Stimulated activated CD4-positive, alpha-beta T cell treated with anti-CD3 and anti-CD28 coated beads, TNF-alpha, amount 100 ng/mL, for 24 hours (primary cell): Measurements from ENCODE around the gene DBH.
"Not testable (repeated sequence)": the region's sequence is repeated elsewhere in the genome, so short reads cannot be mapped to it uniquely, and the experiment has no call there.

Source experiments
- DNase-seq, 3 experiments: peaks; one replicate each; pipeline ENCODE4 v3.0.0-alpha.2; 2020; ENCODE audit warnings: low read depth in 3 of 3

The DBH gene

GRCh38 chr9:133622555-133622954 is 13.6 kb upstream of the DBH start:
- DNase-seq, result no peak

GRCh38 chr9:133626008-133626407 is 10.2 kb upstream of the DBH start:
- not testable (repeated sequence) for DNase-seq

- DNase-seq, result no peak
Measured at GRCh38 chr9:133627341-133627740, 8.8 kb upstream of the DBH start.

GRCh38 chr9:133628766-133629165 is 7.4 kb upstream of the DBH start:
- no peak for DNase-seq

GRCh38 chr9:133629221-133630110 is 6.7 kb upstream of the DBH start:
- DNase-seq, result no peak

GRCh38 chr9:133631111-133631510 is 5.1 kb upstream of the DBH start:
- no peak for DNase-seq

- DNase-seq, result no peak
Measured at GRCh38 chr9:133632806-133633680, 3.1 kb upstream of the DBH start.

- no peak for DNase-seq
Measured at GRCh38 chr9:133633681-133634080, 2.5 kb upstream of the DBH start.

GRCh38 chr9:133634081-133634691 is 2.0 kb upstream of the DBH start:
- no peak for DNase-seq

GRCh38 chr9:133635098-133635497 is 1.1 kb upstream of the DBH start:
- no peak for DNase-seq

GRCh38 chr9:133636902-133637301 is 739 bp downstream of the DBH start:
- DNase-seq, result no peak

- DNase-seq, result no peak
Measured at GRCh38 chr9:133637451-133638055, 1.4 kb downstream of the DBH start.

- DNase-seq, result no peak
Measured at GRCh38 chr9:133638076-133638475, 1.9 kb downstream of the DBH start.

- no peak for DNase-seq
Measured at GRCh38 chr9:133638711-133639110, 2.5 kb downstream of the DBH start.

GRCh38 chr9:133639613-133640012 is 3.5 kb downstream of the DBH start:
- DNase-seq, result no peak

- no peak for DNase-seq
Measured at GRCh38 chr9:133640160-133640559, 4.0 kb downstream of the DBH start.

GRCh38 chr9:133640580-133641395 is 4.6 kb downstream of the DBH start:
- no peak for DNase-seq

GRCh38 chr9:133641396-133641655 is 5.2 kb downstream of the DBH start:
- no peak for DNase-seq

GRCh38 chr9:133641861-133642595 is 5.9 kb downstream of the DBH start:
- DNase-seq, result no peak

GRCh38 chr9:133642708-133643361 is 6.7 kb downstream of the DBH start:
- DNase-seq, result no peak
